Ectodermal cell (in vitro differentiated cells): ENCODE data around the gene CCBE1.

ENCODE experiments used
- H3K27ac ChIP-seq: 2 replicates; pipeline ENCODE4 v1.7.0; 2013; ENCODE audit warnings: mild to moderate bottlenecking, low read depth, low read length; ENCODE audit not compliant: insufficient read depth, poor library complexity, severe bottlenecking
- H3K27me3 ChIP-seq: 2 replicates; pipeline ENCODE4 v1.7.0; 2013; ENCODE audit warnings: mild to moderate bottlenecking, low read length; ENCODE audit not compliant: insufficient read depth, control insufficient read depth, poor library complexity, severe bottlenecking
- H3K36me3 ChIP-seq: one replicate; pipeline ENCODE4 v1.7.0; 2013; ENCODE audit warnings: low read length; ENCODE audit not compliant: control insufficient read depth, insufficient read depth
- H3K4me1 ChIP-seq: one replicate; pipeline ENCODE4 v1.7.0; 2013; ENCODE audit warnings: low read length; ENCODE audit not compliant: control insufficient read depth, insufficient read depth
- H3K4me3 ChIP-seq: 2 replicates; pipeline ENCODE4 v1.7.0; 2013; ENCODE audit warnings: low read depth, low read length, control low read depth; ENCODE audit not compliant: insufficient read depth
- H3K9me3 ChIP-seq: 2 replicates; pipeline ENCODE4 v1.7.0; 2013; ENCODE audit warnings: mild to moderate bottlenecking, low read length, moderate library complexity; ENCODE audit not compliant: control insufficient read depth
- WGBS, 2 experiments: methylation state at CpG; one replicate each; pipeline ENCODE4 v1.1.7; 2013; ENCODE audit warnings: missing lambda C conversion rate in 2 of 2; 5-methylcytosine and 5-hydroxymethylcytosine counted together

CCBE1 gene

GRCh38 chr18:59689756-59690155 lies 7.5 kb downstream of the CCBE1 start:
- peaks cover 21% of the 10 kb centered on the region for H3K4me1 ChIP-seq
- H3K27me3 ChIP-seq, result peaks cover 4% of the 10 kb centered on the region
- 58 to 59% methylated on average over 3 of the region's 3 CpGs for WGBS, 2 experiments
- H3K36me3 ChIP-seq, result no peaks in the 10 kb centered on the region
- no peak overlapping the region for H3K4me3 ChIP-seq
- peak overlapping the region; percentile 69 for H3K27ac ChIP-seq
- no peaks in the 10 kb centered on the region for H3K9me3 ChIP-seq

GRCh38 chr18:59686260-59686659 lies 11.0 kb downstream of the CCBE1 start:
- Histone ChIP-seq H3K36me3 (no peaks in the 10 kb centered on the region), H3K4me3 (no peak overlapping the region), H3K4me1 (peaks cover 32% of the 10 kb centered on the region), H3K27ac (no peak overlapping the region), H3K9me3 (no peaks in the 10 kb centered on the region), H3K27me3 (no peaks in the 10 kb centered on the region)
- WGBS, 2 experiments, result 81 to 94% methylated on average over 1 of the region's 1 CpG

DNA sequence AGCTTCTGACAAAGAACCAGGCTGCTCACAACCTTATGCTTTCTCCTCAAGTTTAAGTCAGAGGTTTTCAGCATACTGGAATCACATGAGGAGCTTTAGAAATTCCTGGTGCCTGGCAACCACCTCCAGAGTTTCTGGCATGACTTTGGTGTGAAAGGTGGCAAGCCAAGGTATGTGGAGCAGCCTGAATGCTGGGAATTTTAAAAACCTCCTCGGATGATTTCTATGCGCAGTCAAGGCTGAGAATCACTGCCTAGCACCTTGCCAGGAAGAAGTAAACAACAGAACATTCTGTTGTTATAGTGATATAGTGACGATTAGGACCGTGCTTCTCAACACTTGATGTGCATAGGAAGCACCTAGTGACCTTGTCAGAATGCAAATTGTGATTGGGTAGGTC lies 11.7 kb downstream of the CCBE1 start:
- Histone ChIP-seq H3K4me1 (peaks cover 33% of the 10 kb centered on the region), H3K9me3 (no peaks in the 10 kb centered on the region)
- 85 to 86% methylated on average over 4 of the region's 4 CpGs for WGBS, 2 experiments

GRCh38 chr18:59684777-59685176 lies 12.4 kb downstream of the CCBE1 start:
- Histone ChIP-seq H3K4me1 (peaks cover 29% of the 10 kb centered on the region), H3K9me3 (no peaks in the 10 kb centered on the region), H3K4me3 (no peak overlapping the region), H3K27ac (no peak overlapping the region), H3K27me3 (no peaks in the 10 kb centered on the region), H3K36me3 (no peaks in the 10 kb centered on the region)
- WGBS, 2 experiments, result 78 to 85% methylated on average over 2 of the region's 2 CpGs

More for the DNA sequence above, 11.7 kb downstream of the CCBE1 start:
- H3K27ac ChIP-seq, result no peak overlapping the region
- no peaks in the 10 kb centered on the region for H3K36me3 ChIP-seq
- H3K27me3 ChIP-seq, result no peaks in the 10 kb centered on the region
- no peak overlapping the region for H3K4me3 ChIP-seq

DNA sequence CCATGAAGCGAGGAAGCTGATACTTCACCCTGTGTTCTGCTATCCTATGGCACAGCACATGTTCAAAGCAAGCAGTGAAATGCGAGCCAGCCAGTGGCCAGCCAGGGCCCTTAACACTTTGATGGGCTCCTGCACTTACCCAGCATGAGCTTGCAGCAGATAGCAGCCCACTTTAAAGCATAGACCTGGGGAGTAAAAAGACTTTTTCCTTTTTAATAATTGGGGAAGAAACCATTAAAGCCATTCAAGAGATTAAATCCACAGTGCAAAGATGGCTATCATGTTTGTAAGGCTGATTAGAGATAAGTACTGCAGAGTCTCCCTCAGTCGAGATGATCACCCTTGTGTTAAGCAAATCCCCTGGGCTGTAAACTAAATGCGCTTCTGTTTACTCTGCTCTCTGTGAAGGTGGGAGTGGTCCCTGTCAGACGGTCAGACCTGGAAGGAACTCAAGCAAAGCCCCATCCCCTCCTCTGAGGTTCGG lies 15.7 kb downstream of the CCBE1 start:
- Histone ChIP-seq H3K27ac (no peak overlapping the region), H3K27me3 (no peaks in the 10 kb centered on the region), H3K4me1 (peaks cover 22% of the 10 kb centered on the region), H3K4me3 (no peak overlapping the region), H3K9me3 (no peaks in the 10 kb centered on the region), H3K36me3 (no peaks in the 10 kb centered on the region)
- WGBS, 2 experiments, result 34 to 38% methylated on average over 6 of the region's 6 CpGs

DNA sequence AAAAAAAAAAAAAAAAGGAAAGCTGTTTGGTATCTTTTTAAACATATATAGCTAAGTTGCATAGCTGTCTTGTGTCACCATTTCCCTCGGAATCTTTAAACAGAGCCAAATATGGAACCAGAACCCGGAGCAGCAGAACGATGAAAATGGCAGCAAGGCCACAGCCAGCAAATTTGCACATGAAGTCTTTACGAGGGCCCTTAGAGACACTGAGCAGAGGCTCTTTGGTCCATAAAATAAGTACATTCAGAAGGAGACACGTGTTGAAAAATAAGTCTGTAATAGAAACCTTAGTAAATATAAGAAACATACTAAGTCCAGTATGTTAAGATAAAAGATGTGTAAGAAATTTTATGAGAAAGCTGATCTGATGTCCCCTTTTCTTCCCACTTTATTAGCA lies 16.2 kb downstream of the CCBE1 start:
- H3K9me3 ChIP-seq, result no peaks in the 10 kb centered on the region
- H3K27ac ChIP-seq, result no peak overlapping the region
- H3K4me1 ChIP-seq, result peaks cover 22% of the 10 kb centered on the region
- no peak overlapping the region for H3K4me3 ChIP-seq
- no peaks in the 10 kb centered on the region for H3K27me3 ChIP-seq
- H3K36me3 ChIP-seq, result no peaks in the 10 kb centered on the region
- 87 to 92% methylated on average over 4 of the region's 5 CpGs for WGBS, 2 experiments

DNA sequence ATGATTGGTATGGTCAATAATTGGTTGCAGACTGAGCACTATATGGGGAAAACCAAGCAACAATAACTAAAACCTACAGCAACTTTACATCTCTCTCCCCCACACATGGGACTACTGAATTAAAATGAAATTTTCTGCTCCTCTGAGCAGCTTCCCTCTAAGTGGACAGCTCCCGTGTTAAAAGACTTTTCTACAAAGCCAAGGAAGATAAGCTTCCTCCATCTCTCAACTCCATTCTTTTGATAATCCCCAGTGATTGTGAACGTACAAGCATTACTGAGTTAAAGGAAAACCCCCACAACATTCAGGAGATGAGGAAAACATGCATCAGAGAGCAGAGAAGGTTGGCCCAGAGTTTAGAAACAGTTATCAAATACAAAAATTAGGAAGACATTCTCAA lies 21.9 kb downstream of the CCBE1 start:
- WGBS, 2 experiments, result 75 to 84% methylated on average over 2 of the region's 2 CpGs
- no peak overlapping the region for H3K27ac ChIP-seq
- H3K36me3 ChIP-seq, result no peaks in the 10 kb centered on the region
- H3K4me3 ChIP-seq, result no peak overlapping the region
- no peaks in the 10 kb centered on the region for H3K27me3 ChIP-seq
- no peaks in the 10 kb centered on the region for H3K9me3 ChIP-seq
- H3K4me1 ChIP-seq, result peaks cover 14% of the 10 kb centered on the region

GRCh38 chr18:59674903-59675270 lies 22.3 kb downstream of the CCBE1 start:
- H3K4me1 ChIP-seq, result peaks cover 14% of the 10 kb centered on the region
- H3K27ac ChIP-seq, result no peak overlapping the region
- no peaks in the 10 kb centered on the region for H3K27me3 ChIP-seq
- no peaks in the 10 kb centered on the region for H3K9me3 ChIP-seq
- H3K36me3 ChIP-seq, result no peaks in the 10 kb centered on the region
- WGBS, 2 experiments, result 80 to 100% methylated on average over 1 of the region's 1 CpG
- no peak overlapping the region for H3K4me3 ChIP-seq

- Histone ChIP-seq H3K27me3 (no peaks in the 10 kb centered on the region), H3K4me1 (peaks cover 14% of the 10 kb centered on the region), H3K36me3 (no peaks in the 10 kb centered on the region), H3K4me3 (no peak overlapping the region), H3K9me3 (no peaks in the 10 kb centered on the region), H3K27ac (no peak overlapping the region)
- 93 to 97% methylated on average over 5 of the region's 6 CpGs for WGBS, 2 experiments
These were observed 22.9 kb downstream of the CCBE1 start for GRCh38 chr18:59674186-59674902.

GRCh38 chr18:59672235-59672711 lies 24.9 kb downstream of the CCBE1 start:
- WGBS, 2 experiments, result 95 to 97% methylated on average over 1 of the region's 1 CpG

More at GRCh38 chr18:59672235-59672711, 24.9 kb downstream of the CCBE1 start:
- H3K9me3 ChIP-seq, result no peaks in the 10 kb centered on the region
- H3K4me3 ChIP-seq, result no peak overlapping the region
- no peak overlapping the region for H3K27ac ChIP-seq
- peaks cover 14% of the 10 kb centered on the region for H3K4me1 ChIP-seq
- no peaks in the 10 kb centered on the region for H3K36me3 ChIP-seq
- no peaks in the 10 kb centered on the region for H3K27me3 ChIP-seq
